A549 (cell line): Measurements from ENCODE around the gene RBFOX1. TPM values are rescaled to one million over a fixed set of nuclear protein-coding genes. Genes with fewer than 3 reads are reported as not detected.

Experiments
- ATAC-seq, 2 experiments: fragments of 200-7000 bp in 1 of 2; fragments of >200 bp in 1 of 2; cut with Nextera tagmentation in 1 of 2; cut with Tn5 transposase in 1 of 2; 3 replicates each; pipeline versions ENCODE4 v1.8.0 to v1.9.1; 2018 to 2020; ENCODE audit warnings: mild to moderate bottlenecking in 1 of 2, moderate library complexity in 1 of 2
- CTCF ChIA-PET: fragments of 300-600 bp; sonication (Branson Sonifier 250); formaldehyde crosslinking; extraction: SDS; loops from one replicate; lab custom pipeline; 2021; ENCODE audit warnings: antibody characterized with exemption, inconsistent platforms; lab: Yijun Ruan, JAX
- POLR2A ChIA-PET: fragments of 350-600 bp; formaldehyde crosslinking; extraction: SDS; loops from one replicate; lab custom pipeline; 2021; ENCODE audit warnings: antibody characterized with exemption, inconsistent platforms; lab: Yijun Ruan, JAX
- DNase-seq, 2 experiments: peaks; one replicate each; pipeline versions ENCODE4 v3.0.0 to v3.0.0-alpha.2; 2011 to 2016; ENCODE audit warnings: low read depth in 1 of 2, low spot score in 1 of 2
- FAIRE-seq: peaks from 2 replicates; lab custom pipeline; 2011; peaks lifted over from hg19 to GRCh38; lab: Jason Lieb, UNC
- H3K27ac ChIP-seq, 2 experiments: fragments of >200 bp; sonication (Bioruptor Twin); formaldehyde crosslinking; 3 replicates each; pipeline ENCODE4 v1.5.1; 2016 to 2017
- H3K4me1 ChIP-seq: fragments of >200 bp; sonication (Bioruptor Twin); formaldehyde crosslinking; 3 replicates; pipeline ENCODE4 v1.6.1; 2016
- H3K4me2 ChIP-seq: fragments of >200 bp; sonication (Bioruptor Twin); formaldehyde crosslinking; 3 replicates; pipeline ENCODE4 v1.6.1; 2016
- H3K4me3 ChIP-seq: fragments of >200 bp; sonication (Bioruptor Twin); formaldehyde crosslinking; 3 replicates; pipeline ENCODE4 v1.5.1; 2016
- H3K9me3 ChIP-seq: fragments of >200 bp; sonication (Bioruptor Twin); formaldehyde crosslinking; 3 replicates; pipeline ENCODE4 v1.6.1; 2016
- BCL3 ChIP-seq: fragments of >200 bp; sonication (Bioruptor Twin); formaldehyde crosslinking; IDR thresholded peaks from 3 replicates; pipeline ENCODE4 v1.6.1; 2016
- CBX2 ChIP-seq: fragments of 200-600 bp; sonication (generic); IDR thresholded peaks from 2 replicates; pipeline ENCODE4 v1.6.1; 2016; ENCODE audit warnings: low read depth, mild to moderate bottlenecking, borderline replicate concordance
- EHF ChIP-seq: fragments of 250-450 bp; sonication (Bioruptor Pico); IDR thresholded peaks from 2 replicates; pipeline ENCODE4 v1.5.0; 2020; ENCODE audit warnings: mild to moderate bottlenecking
- FOXS1 ChIP-seq: fragments of 250-450 bp; sonication (Bioruptor Pico); IDR thresholded peaks from 2 replicates; pipeline ENCODE4 v1.5.0; 2020; ENCODE audit warnings: mild to moderate bottlenecking, moderate library complexity
- HES2 ChIP-seq: fragments of >200 bp; sonication (Bioruptor Twin); formaldehyde crosslinking; IDR thresholded peaks from 2 replicates; pipeline ENCODE4 v1.6.1; 2016
- HEYL ChIP-seq: fragments of 250-450 bp; sonication (Bioruptor Pico); IDR thresholded peaks from 2 replicates; pipeline ENCODE4 v1.8.0; 2021; ENCODE audit warnings: mild to moderate bottlenecking, moderate library complexity
- HOXB13 ChIP-seq: fragments of 250-450 bp; sonication (Bioruptor Pico); IDR thresholded peaks from 2 replicates; pipeline ENCODE4 v1.5.0; 2020; ENCODE audit warnings: low read depth, mild to moderate bottlenecking, moderate library complexity
- HOXB5 ChIP-seq: fragments of 250-450 bp; sonication (Bioruptor Pico); IDR thresholded peaks from 2 replicates; pipeline ENCODE4 v1.5.0; 2020; ENCODE audit warnings: mild to moderate bottlenecking, moderate library complexity
- JUN ChIP-seq, 2 experiments: fragments of >200 bp; sonication (Bioruptor Twin); formaldehyde crosslinking; IDR thresholded peaks; 2 replicates in 1 of 2; 3 replicates in 1 of 2; pipeline ENCODE4 v1.6.1; 2016 to 2017
- MAZ ChIP-seq: fragments of 150-350 bp; IDR thresholded peaks from 2 replicates; pipeline ENCODE4 v1.6.1; 2014; ENCODE audit warnings: antibody characterized with exemption, low read depth, low read length, borderline replicate concordance
- POLR2A ChIP-seq: IDR thresholded peaks from 2 replicates; pipeline ENCODE4 v1.6.1; 2012; ENCODE audit warnings: mild to moderate bottlenecking, low read length
- RCOR1 ChIP-seq: fragments of 150-350 bp; IDR thresholded peaks from 2 replicates; pipeline ENCODE4 v1.6.1; 2014; ENCODE audit warnings: antibody characterized with exemption, low read length, low read depth
- TP53 ChIP-seq: fragments of 250-450 bp; sonication (Bioruptor Pico); IDR thresholded peaks from 2 replicates; pipeline ENCODE4 v1.5.0; 2021; ENCODE audit warnings: mild to moderate bottlenecking, moderate library complexity
- ZC3H11A ChIP-seq: fragments of 450-650 bp; IDR thresholded peaks from 2 replicates; pipeline ENCODE4 v1.6.1; 2014; ENCODE audit warnings: antibody characterized with exemption, mild to moderate bottlenecking
- ZFP36 ChIP-seq: fragments of 450-650 bp; IDR thresholded peaks from 2 replicates; pipeline ENCODE4 v1.6.1; 2014; ENCODE audit warnings: borderline replicate concordance; ENCODE audit not compliant: partially characterized antibody
- ZSCAN20 ChIP-seq: fragments of 250-450 bp; sonication (Bioruptor Pico); IDR thresholded peaks from 2 replicates; pipeline ENCODE4 v1.8.0; 2022; ENCODE audit warnings: mild to moderate bottlenecking, moderate library complexity
- WGBS: methylation state at CpG from one replicate; pipeline ENCODE4 v1.1.6; 2017; ENCODE audit errors: missing lambda C conversion rate; 5-methylcytosine and 5-hydroxymethylcytosine counted together
- polyA plus RNA-seq, 4 experiments: library from polyadenylated mRNA; depleted of rRNA in 3 of 4; stranded (reverse); fragments of >200 nt; fragmentation: RNase III in 1 of 4; extraction: RNeasy Plus Mini Kit Qiagen cat#74134 plus additional on column Dnase treatment in 1 of 4; gene quantifications; 2 replicates in 3 of 4; 3 replicates in 1 of 4; pipeline ENCODE4 v1.2.3, GENCODE V29; 2011 to 2017
- TF ChIP-seq, protein P1 (sequence below): fragments of >200 bp; sonication (Bioruptor Twin); formaldehyde crosslinking; IDR thresholded peaks from 3 replicates; pipeline ENCODE4 v1.5.1; 2016
- TF ChIP-seq, protein P2 (sequence below): IDR thresholded peaks from 2 replicates; pipeline ENCODE4 v1.6.1; 2012
- TF ChIP-seq, protein P3 (sequence below): fragments of 200-600 bp; sonication (generic); IDR thresholded peaks from 2 replicates; pipeline ENCODE4 v1.6.1; 2016; ENCODE audit warnings: antibody characterized with exemption, mild to moderate bottlenecking, moderate library complexity

Gene RBFOX1
- polyA plus RNA-seq, 2 of the 4 experiments (the other 2 are of a cell fraction), result not detected

GRCh38 chr16:7688811-7689210, 356.2 kb downstream of the RBFOX1 start:
- H3K4me3 ChIP-seq, result no peak overlapping the region
- no peak overlapping the region for H3K4me2 ChIP-seq
- no peak overlapping the region for H3K27ac ChIP-seq
- no peaks in the 10 kb centered on the region for H3K4me1 ChIP-seq
- no peaks in the 10 kb centered on the region for H3K9me3 ChIP-seq
- 4% methylated on average over 5 of the region's 5 CpGs for whole genome bisulfite sequencing
- POLR2A ChIA-PET, result no interaction called here
- CTCF ChIA-PET, result no interaction called here
- TF ChIP-seq JUN (IDR thresholded peaks at IDR 0.05) (no peak), HOXB13 (CRISPR knock-in tag) (no peak), CBX2 (no peak), ZSCAN20 (no peak), ZFP36 (no peak), RCOR1 (no peak), EHF (CRISPR knock-in tag) (no peak), TP53 (CRISPR knock-in tag) (no peak), HES2 (no peak), HOXB5 (CRISPR knock-in tag) (no peak), ZC3H11A (no peak), BCL3 (no peak), HEYL (CRISPR knock-in tag) (no peak), POLR2A (no peak)
- TF ChIP-seq, protein P1, sequence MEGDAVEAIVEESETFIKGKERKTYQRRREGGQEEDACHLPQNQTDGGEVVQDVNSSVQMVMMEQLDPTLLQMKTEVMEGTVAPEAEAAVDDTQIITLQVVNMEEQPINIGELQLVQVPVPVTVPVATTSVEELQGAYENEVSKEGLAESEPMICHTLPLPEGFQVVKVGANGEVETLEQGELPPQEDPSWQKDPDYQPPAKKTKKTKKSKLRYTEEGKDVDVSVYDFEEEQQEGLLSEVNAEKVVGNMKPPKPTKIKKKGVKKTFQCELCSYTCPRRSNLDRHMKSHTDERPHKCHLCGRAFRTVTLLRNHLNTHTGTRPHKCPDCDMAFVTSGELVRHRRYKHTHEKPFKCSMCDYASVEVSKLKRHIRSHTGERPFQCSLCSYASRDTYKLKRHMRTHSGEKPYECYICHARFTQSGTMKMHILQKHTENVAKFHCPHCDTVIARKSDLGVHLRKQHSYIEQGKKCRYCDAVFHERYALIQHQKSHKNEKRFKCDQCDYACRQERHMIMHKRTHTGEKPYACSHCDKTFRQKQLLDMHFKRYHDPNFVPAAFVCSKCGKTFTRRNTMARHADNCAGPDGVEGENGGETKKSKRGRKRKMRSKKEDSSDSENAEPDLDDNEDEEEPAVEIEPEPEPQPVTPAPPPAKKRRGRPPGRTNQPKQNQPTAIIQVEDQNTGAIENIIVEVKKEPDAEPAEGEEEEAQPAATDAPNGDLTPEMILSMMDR, result no peak
- TF ChIP-seq, protein P2, sequence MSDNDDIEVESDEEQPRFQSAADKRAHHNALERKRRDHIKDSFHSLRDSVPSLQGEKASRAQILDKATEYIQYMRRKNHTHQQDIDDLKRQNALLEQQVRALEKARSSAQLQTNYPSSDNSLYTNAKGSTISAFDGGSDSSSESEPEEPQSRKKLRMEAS, result no peak
- ATAC-seq, result no peak
- no peak for FAIRE-seq
- DNase-seq, result no peak

- H3K4me1 ChIP-seq, result no peaks in the 10 kb centered on the region
- no peaks in the 10 kb centered on the region for H3K9me3 ChIP-seq
- 0% methylated on average over 1 of the region's 1 CpG for WGBS
- no peak overlapping the region for H3K4me3 ChIP-seq
- ChIA-PET CTCF (no interaction called here), POLR2A (no interaction called here)
- H3K27ac ChIP-seq, result no peak overlapping the region
- no peak overlapping the region for H3K4me2 ChIP-seq
- no peak for ATAC-seq
- FAIRE-seq, result no peak
- no peak for DNase-seq
- TF ChIP-seq FOXS1, result no peak
These were observed 356.6 kb downstream of the RBFOX1 start for GRCh38 chr16:7689234-7689633.

GRCh38 chr16:7691533-7691932, 358.9 kb downstream of the RBFOX1 start:
- H3K4me3 ChIP-seq, result no peak overlapping the region
- H3K27ac ChIP-seq, result no peak overlapping the region
- no peaks in the 10 kb centered on the region for H3K9me3 ChIP-seq
- 32% methylated on average over 4 of the region's 4 CpGs for WGBS
- DNase-seq, result no peak
- no peak for ATAC-seq
- no peaks in the 10 kb centered on the region for H3K4me1 ChIP-seq
- TF ChIP-seq, protein P3, sequence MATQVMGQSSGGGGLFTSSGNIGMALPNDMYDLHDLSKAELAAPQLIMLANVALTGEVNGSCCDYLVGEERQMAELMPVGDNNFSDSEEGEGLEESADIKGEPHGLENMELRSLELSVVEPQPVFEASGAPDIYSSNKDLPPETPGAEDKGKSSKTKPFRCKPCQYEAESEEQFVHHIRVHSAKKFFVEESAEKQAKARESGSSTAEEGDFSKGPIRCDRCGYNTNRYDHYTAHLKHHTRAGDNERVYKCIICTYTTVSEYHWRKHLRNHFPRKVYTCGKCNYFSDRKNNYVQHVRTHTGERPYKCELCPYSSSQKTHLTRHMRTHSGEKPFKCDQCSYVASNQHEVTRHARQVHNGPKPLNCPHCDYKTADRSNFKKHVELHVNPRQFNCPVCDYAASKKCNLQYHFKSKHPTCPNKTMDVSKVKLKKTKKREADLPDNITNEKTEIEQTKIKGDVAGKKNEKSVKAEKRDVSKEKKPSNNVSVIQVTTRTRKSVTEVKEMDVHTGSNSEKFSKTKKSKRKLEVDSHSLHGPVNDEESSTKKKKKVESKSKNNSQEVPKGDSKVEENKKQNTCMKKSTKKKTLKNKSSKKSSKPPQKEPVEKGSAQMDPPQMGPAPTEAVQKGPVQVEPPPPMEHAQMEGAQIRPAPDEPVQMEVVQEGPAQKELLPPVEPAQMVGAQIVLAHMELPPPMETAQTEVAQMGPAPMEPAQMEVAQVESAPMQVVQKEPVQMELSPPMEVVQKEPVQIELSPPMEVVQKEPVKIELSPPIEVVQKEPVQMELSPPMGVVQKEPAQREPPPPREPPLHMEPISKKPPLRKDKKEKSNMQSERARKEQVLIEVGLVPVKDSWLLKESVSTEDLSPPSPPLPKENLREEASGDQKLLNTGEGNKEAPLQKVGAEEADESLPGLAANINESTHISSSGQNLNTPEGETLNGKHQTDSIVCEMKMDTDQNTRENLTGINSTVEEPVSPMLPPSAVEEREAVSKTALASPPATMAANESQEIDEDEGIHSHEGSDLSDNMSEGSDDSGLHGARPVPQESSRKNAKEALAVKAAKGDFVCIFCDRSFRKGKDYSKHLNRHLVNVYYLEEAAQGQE, result no peak
- TF ChIP-seq MAZ, result no peak
- no peak for FAIRE-seq
- H3K4me2 ChIP-seq, result no peak overlapping the region
- POLR2A ChIA-PET, result no interaction called here
- CTCF ChIA-PET, result interaction anchor here (0.8 kb wide), 1 partner anchor 10 kb away, joined by 3 read pairs; no protein-coding TSS in a partner anchor
